Loucy (cell line): ENCODE data around the gene HSF2BP.

Experiments
- H2AFZ ChIP-seq: fragments of 200-600 bp; sonication (generic); 2 replicates; pipeline ENCODE4 v1.6.0; 2016; ENCODE audit warnings: antibody characterized with exemption, mild to moderate bottlenecking, low read length, moderate library complexity
- H3F3A ChIP-seq: fragments of 200-600 bp; 2 replicates; pipeline ENCODE4 v1.6.0; 2016; ENCODE audit warnings: antibody characterized with exemption, low read depth, mild to moderate bottlenecking
- H3K27me3 ChIP-seq: fragments of 200-600 bp; sonication (generic); 2 replicates; pipeline ENCODE4 v1.6.1; 2014; ENCODE audit warnings: low read length, mild to moderate bottlenecking; ENCODE audit not compliant: insufficient read depth, poor library complexity, severe bottlenecking
- H3K36me3 ChIP-seq: fragments of 200-600 bp; sonication (generic); 2 replicates; pipeline ENCODE4 v1.6.1; 2016; ENCODE audit warnings: low read length; ENCODE audit not compliant: insufficient read depth
- H3K4me1 ChIP-seq: fragments of 200-600 bp; sonication (generic); 2 replicates; pipeline ENCODE4 v1.5.1; 2014; ENCODE audit warnings: low read length, mild to moderate bottlenecking; ENCODE audit not compliant: insufficient read depth, poor library complexity, severe bottlenecking
- H3K4me2 ChIP-seq: fragments of 200-600 bp; sonication (generic); 2 replicates; pipeline ENCODE4 v1.6.0; 2014; ENCODE audit warnings: antibody characterized with exemption, low read length, low read depth, mild to moderate bottlenecking; ENCODE audit not compliant: poor library complexity, severe bottlenecking
- H3K4me3 ChIP-seq: fragments of 200-600 bp; sonication (generic); 2 replicates; pipeline ENCODE4 v1.5.1; 2014; ENCODE audit warnings: low read length, mild to moderate bottlenecking, mixed read lengths; ENCODE audit not compliant: poor library complexity, severe bottlenecking
- H3K79me2 ChIP-seq: fragments of 200-600 bp; sonication (generic); 2 replicates; pipeline ENCODE4 v1.6.1; 2014; ENCODE audit warnings: low read length; ENCODE audit not compliant: insufficient read depth
- H3K9ac ChIP-seq: fragments of 200-600 bp; sonication (generic); 2 replicates; pipeline ENCODE4 v1.6.0; 2014; ENCODE audit warnings: mild to moderate bottlenecking, low read depth, low read length, moderate library complexity; ENCODE audit not compliant: poor library complexity, severe bottlenecking
- H3K9me2 ChIP-seq: fragments of 200-600 bp; sonication (generic); replicated peaks from 2 replicates; pipeline ENCODE4 v1.6.1; 2016; ENCODE audit warnings: low read depth, low read length, mixed read lengths
- H3K9me3 ChIP-seq: fragments of 200-600 bp; sonication (generic); 2 replicates; pipeline ENCODE4 v1.6.1; 2014; ENCODE audit warnings: mild to moderate bottlenecking, antibody characterized with exemption, low read length, low read depth; ENCODE audit not compliant: insufficient read depth
- H4K20me1 ChIP-seq: fragments of 200-600 bp; sonication (generic); 2 replicates; pipeline ENCODE4 v1.6.0; 2014; ENCODE audit warnings: antibody characterized with exemption, low read length, mild to moderate bottlenecking; ENCODE audit not compliant: insufficient read depth, poor library complexity, severe bottlenecking
- EZH2phosphoT487 ChIP-seq: fragments of 200-600 bp; IDR thresholded peaks from 2 replicates; pipeline ENCODE4 v1.6.1; 2018; ENCODE audit warnings: antibody characterized with exemption, mild to moderate bottlenecking, moderate library complexity, borderline replicate concordance
- TF ChIP-seq, protein P1 (sequence below): fragments of 200-600 bp; sonication (generic); conservative IDR thresholded peaks from 2 replicates; pipeline ENCODE4 v1.5.1; 2014; ENCODE audit warnings: mild to moderate bottlenecking, antibody characterized with exemption, low read length

HSF2BP gene

DNA sequence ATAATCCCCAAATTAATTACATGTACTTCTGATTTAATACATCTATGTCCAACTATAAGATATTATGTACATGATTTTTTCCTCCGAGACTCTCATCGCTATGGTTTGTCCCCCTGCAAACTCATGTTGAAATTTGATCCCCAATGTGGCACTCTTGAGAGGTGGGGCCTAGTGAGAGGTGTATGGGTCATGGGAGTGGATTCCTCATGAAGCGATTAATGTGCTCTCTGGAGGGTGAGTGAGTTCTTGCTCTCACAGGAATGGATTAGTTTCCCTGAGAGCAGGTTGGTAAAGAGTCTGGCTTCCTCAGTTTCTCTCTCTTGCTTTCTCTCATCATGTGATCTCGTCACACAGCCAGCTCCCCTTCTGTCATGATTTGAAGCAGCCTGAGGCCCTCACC is 16.1 kb downstream of the HSF2BP start:
- Histone ChIP-seq H3K79me2 (no peaks in the 10 kb centered on the region), H3K4me3 (no peak overlapping the region), H2AFZ (no peak overlapping the region), H3K27me3 (no peaks in the 10 kb centered on the region), H3K9me3 (no peaks in the 10 kb centered on the region), H3K4me2 (no peak overlapping the region), H3K4me1 (peaks cover 10% of the 10 kb centered on the region), H4K20me1 (no peaks in the 10 kb centered on the region), H3K9me2 (no peaks in the 10 kb centered on the region), H3K36me3 (no peaks in the 10 kb centered on the region), H3F3A (no peaks in the 10 kb centered on the region), H3K9ac (no peak overlapping the region)
- TF ChIP-seq EZH2phosphoT487: no peak
- TF ChIP-seq, protein P1, sequence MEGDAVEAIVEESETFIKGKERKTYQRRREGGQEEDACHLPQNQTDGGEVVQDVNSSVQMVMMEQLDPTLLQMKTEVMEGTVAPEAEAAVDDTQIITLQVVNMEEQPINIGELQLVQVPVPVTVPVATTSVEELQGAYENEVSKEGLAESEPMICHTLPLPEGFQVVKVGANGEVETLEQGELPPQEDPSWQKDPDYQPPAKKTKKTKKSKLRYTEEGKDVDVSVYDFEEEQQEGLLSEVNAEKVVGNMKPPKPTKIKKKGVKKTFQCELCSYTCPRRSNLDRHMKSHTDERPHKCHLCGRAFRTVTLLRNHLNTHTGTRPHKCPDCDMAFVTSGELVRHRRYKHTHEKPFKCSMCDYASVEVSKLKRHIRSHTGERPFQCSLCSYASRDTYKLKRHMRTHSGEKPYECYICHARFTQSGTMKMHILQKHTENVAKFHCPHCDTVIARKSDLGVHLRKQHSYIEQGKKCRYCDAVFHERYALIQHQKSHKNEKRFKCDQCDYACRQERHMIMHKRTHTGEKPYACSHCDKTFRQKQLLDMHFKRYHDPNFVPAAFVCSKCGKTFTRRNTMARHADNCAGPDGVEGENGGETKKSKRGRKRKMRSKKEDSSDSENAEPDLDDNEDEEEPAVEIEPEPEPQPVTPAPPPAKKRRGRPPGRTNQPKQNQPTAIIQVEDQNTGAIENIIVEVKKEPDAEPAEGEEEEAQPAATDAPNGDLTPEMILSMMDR: no peak

- Histone ChIP-seq H3F3A (no peaks in the 10 kb centered on the region), H3K9ac (no peak overlapping the region), H3K9me2 (no peaks in the 10 kb centered on the region), H3K9me3 (no peaks in the 10 kb centered on the region), H3K36me3 (no peaks in the 10 kb centered on the region), H4K20me1 (no peaks in the 10 kb centered on the region), H3K4me1 (no peaks in the 10 kb centered on the region), H3K79me2 (no peaks in the 10 kb centered on the region), H3K4me3 (no peak overlapping the region), H3K4me2 (no peak overlapping the region), H2AFZ (no peak overlapping the region), H3K27me3 (no peaks in the 10 kb centered on the region)
- TF ChIP-seq, protein P1: no peak
These were observed 18.9 kb downstream of the HSF2BP start for GRCh38 chr21:43640400-43640799.

GRCh38 chr21:43639470-43640353 is 19.6 kb downstream of the HSF2BP start:
- Histone ChIP-seq H3K36me3 (no peaks in the 10 kb centered on the region), H3K9me3 (no peaks in the 10 kb centered on the region), H3K4me2 (no peak overlapping the region), H3K9me2 (no peaks in the 10 kb centered on the region), H4K20me1 (no peaks in the 10 kb centered on the region), H2AFZ (no peak overlapping the region), H3K4me3 (no peak overlapping the region), H3F3A (no peaks in the 10 kb centered on the region), H3K79me2 (no peaks in the 10 kb centered on the region), H3K4me1 (no peaks in the 10 kb centered on the region), H3K9ac (no peak overlapping the region), H3K27me3 (no peaks in the 10 kb centered on the region)
- TF ChIP-seq, protein P1: no peak
- no peak for TF ChIP-seq EZH2phosphoT487
